Caco-2 (cell line): ENCODE results near the gene NFASC. TPM values are rescaled to one million over a fixed set of nuclear protein-coding genes. Genes with fewer than 3 reads are reported as not detected.

Source experiments
- BruUV-seq: library from RNA; stranded (reverse); fragments of 400-500 nt; replicated peaks from 2 replicates; lab custom pipeline; 2021; lab: Mats Ljungman, UMichigan
- CTCF ChIA-PET: fragments of 300-600 bp; sonication (Branson Sonifier 250); formaldehyde crosslinking; loops from one replicate; lab custom pipeline; 2022; ENCODE audit warnings: antibody characterized with exemption; lab: Charles Lee
- POLR2A ChIA-PET: fragments of 300-600 bp; sonication (Branson Sonifier 250); formaldehyde crosslinking; loops from one replicate; lab custom pipeline; 2022; ENCODE audit warnings: antibody characterized with exemption; lab: Charles Lee
- DNase-seq, 2 experiments: peaks; one replicate each; pipeline versions ENCODE4 v3.0.0 to v3.0.0-alpha.2; 2020 to 2022
- H3K27me3 ChIP-seq: replicated peaks from 2 replicates; pipeline ENCODE4 v1.6.0; 2011; ENCODE audit warnings: low read length; ENCODE audit not compliant: control insufficient read depth, insufficient read depth
- H3K36me3 ChIP-seq: 2 replicates; pipeline ENCODE4 v1.5.1; 2011; ENCODE audit warnings: low read length; ENCODE audit not compliant: control insufficient read depth, insufficient read depth
- H3K4me1 ChIP-seq: fragments of 250-450 bp; sonication (Bioruptor Pico); 2 replicates; pipeline ENCODE4 v1.5.1; 2020; ENCODE audit warnings: mild to moderate bottlenecking
- H3K4me3 ChIP-seq: 2 replicates; pipeline ENCODE4 v1.5.1; 2011; ENCODE audit warnings: low read depth, mild to moderate bottlenecking, control low read depth, low read length
- H3K9me3 ChIP-seq: fragments of 250-450 bp; sonication (Bioruptor Pico); 2 replicates; pipeline ENCODE4 v1.5.1; 2020; ENCODE audit warnings: mild to moderate bottlenecking, moderate library complexity
- H3K27ac Mint-ChIP-seq: one replicate; pipeline ENCODE4 v1.8.0; 2022; ENCODE audit warnings: mixed read lengths; ENCODE audit not compliant: unreplicated experiment
- H3K27me3 Mint-ChIP-seq: one replicate; pipeline ENCODE4 v1.8.0; 2022; ENCODE audit warnings: mixed read lengths; ENCODE audit not compliant: insufficient read depth, unreplicated experiment
- H3K36me3 Mint-ChIP-seq: one replicate; pipeline ENCODE4 v1.8.0; 2022; ENCODE audit warnings: mild to moderate bottlenecking, mixed read lengths; ENCODE audit not compliant: insufficient read depth, unreplicated experiment
- H3K4me1 Mint-ChIP-seq: one replicate; pipeline ENCODE4 v1.8.0; 2022; ENCODE audit warnings: low read depth, mixed read lengths; ENCODE audit not compliant: unreplicated experiment
- H3K4me3 Mint-ChIP-seq: one replicate; pipeline ENCODE4 v1.8.0; 2022; ENCODE audit warnings: mild to moderate bottlenecking, moderate library complexity, mixed read lengths; ENCODE audit not compliant: unreplicated experiment
- H3K9me3 Mint-ChIP-seq: one replicate; pipeline ENCODE4 v1.8.0; 2022; ENCODE audit warnings: mixed read lengths; ENCODE audit not compliant: unreplicated experiment
- intact Hi-C: fragments of 100-400 bp; cut with micrococcal nuclease; formaldehyde crosslinking; loops from one replicate; pipeline ENCODE4 v1.10.0; 2022; ENCODE audit not compliant: unreplicated experiment
- total RNA-seq: library from RNA; stranded (reverse); gene quantifications from 2 replicates; pipeline ENCODE4 v1.2.3, GENCODE V29; 2022
- TF ChIP-seq, protein P1 (sequence below), 2 experiments: fragments of 200-600 bp in 1 of 2; IDR thresholded peaks; 1 replicate in 1 of 2; 2 replicates in 1 of 2; pipeline versions ENCODE4 v1.5.1 to v1.8.0; 2011 to 2022; ENCODE audit warnings: antibody characterized with exemption in 1 of 2, control low read depth in 1 of 2, inconsistent platforms in 1 of 2, low read depth in 1 of 2, low read length in 1 of 2, mild to moderate bottlenecking in 1 of 2, moderate library complexity in 1 of 2; ENCODE audit not compliant: insufficient read depth in 1 of 2, severe bottlenecking in 1 of 2, unreplicated experiment in 1 of 2

The NFASC gene
- total RNA-seq, 1 experiment from 2014 or later, result 1.3 TPM

DNA sequence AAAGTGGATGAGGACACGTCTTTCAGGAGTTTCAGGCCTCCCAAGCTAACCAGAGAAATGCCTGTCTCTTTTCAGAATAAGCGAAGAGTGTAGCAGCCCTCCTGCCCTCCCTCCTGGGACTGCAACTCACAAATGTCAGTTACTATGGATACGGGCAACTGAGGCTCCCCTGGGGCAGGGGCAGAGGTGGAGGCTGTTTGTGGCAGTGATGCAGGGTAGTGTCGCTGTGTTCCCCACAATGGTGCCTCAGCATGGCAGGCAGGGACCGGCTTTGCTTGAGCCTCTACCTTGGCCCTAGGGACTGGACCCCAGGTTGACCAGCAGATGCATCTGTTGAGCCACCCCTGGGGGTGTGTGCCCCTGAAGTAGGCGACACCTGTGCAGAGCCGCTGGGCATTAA lies 10.2 kb downstream of the NFASC start:
- Histone ChIP-seq H3K9me3 (no peaks in the 10 kb centered on the region), H3K27me3 (no peaks in the 10 kb centered on the region), H3K36me3 (no peaks in the 10 kb centered on the region), H3K4me1 (no peaks in the 10 kb centered on the region), H3K4me3 (no peak overlapping the region)
- H3K4me3 Mint-ChIP-seq, result no peak overlapping the region
- POLR2A ChIA-PET, result no interaction called here
- H3K27ac Mint-ChIP-seq, result no peak overlapping the region
- no peaks in the 10 kb centered on the region for H3K9me3 Mint-ChIP-seq
- no peaks in the 10 kb centered on the region for H3K27me3 Mint-ChIP-seq
- intact Hi-C loops, result no loop called here
- DNase-seq, result no peak
- TF ChIP-seq, protein P1, sequence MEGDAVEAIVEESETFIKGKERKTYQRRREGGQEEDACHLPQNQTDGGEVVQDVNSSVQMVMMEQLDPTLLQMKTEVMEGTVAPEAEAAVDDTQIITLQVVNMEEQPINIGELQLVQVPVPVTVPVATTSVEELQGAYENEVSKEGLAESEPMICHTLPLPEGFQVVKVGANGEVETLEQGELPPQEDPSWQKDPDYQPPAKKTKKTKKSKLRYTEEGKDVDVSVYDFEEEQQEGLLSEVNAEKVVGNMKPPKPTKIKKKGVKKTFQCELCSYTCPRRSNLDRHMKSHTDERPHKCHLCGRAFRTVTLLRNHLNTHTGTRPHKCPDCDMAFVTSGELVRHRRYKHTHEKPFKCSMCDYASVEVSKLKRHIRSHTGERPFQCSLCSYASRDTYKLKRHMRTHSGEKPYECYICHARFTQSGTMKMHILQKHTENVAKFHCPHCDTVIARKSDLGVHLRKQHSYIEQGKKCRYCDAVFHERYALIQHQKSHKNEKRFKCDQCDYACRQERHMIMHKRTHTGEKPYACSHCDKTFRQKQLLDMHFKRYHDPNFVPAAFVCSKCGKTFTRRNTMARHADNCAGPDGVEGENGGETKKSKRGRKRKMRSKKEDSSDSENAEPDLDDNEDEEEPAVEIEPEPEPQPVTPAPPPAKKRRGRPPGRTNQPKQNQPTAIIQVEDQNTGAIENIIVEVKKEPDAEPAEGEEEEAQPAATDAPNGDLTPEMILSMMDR (IDR thresholded peaks at IDR 0.05; ENCODE audit: insufficient read depth in 1 of 2, low read depth in 1 of 2, low read length in 1 of 2, severe bottlenecking in 1 of 2, unreplicated experiment in 1 of 2), result no peak
- no peaks in the 10 kb centered on the region for H3K36me3 Mint-ChIP-seq
- CTCF ChIA-PET, result no interaction called here
- no TSS peak for BruUV-seq
- no peaks in the 10 kb centered on the region for H3K4me1 Mint-ChIP-seq

DNA sequence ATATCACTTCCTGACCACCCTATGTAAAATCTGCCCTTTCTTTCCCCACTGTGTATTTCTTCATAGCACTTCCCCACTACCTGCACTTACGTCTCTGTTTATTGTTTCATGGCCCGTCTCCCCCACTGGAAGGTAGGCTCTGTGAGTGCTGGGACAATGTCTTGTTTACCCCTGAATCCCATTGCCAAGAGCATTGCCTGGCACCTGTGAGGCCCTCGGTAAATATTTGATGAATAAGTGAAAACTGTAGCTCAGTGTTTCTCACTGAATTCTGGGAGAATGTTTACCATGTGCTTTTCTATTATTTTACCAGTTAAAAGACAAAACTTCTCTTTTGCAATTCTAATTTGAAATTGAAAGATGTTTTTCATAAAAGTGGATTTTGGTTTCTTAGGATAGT lies 11.8 kb downstream of the NFASC start:
- no peak overlapping the region for H3K4me3 ChIP-seq
- no TSS peak for BruUV-seq
- intact Hi-C loops, result no loop called here
- TF ChIP-seq, protein P1 (IDR thresholded peaks at IDR 0.05; ENCODE audit: insufficient read depth in 1 of 2, low read depth in 1 of 2, low read length in 1 of 2, severe bottlenecking in 1 of 2, unreplicated experiment in 1 of 2), result no peak
- no peak overlapping the region for H3K27ac Mint-ChIP-seq
- H3K4me1 ChIP-seq, result no peaks in the 10 kb centered on the region
- POLR2A ChIA-PET, result no interaction called here
- no peaks in the 10 kb centered on the region for H3K27me3 Mint-ChIP-seq
- H3K4me3 Mint-ChIP-seq, result no peak overlapping the region
- no peaks in the 10 kb centered on the region for H3K9me3 ChIP-seq
- no peaks in the 10 kb centered on the region for H3K36me3 ChIP-seq
- no peaks in the 10 kb centered on the region for H3K27me3 ChIP-seq
- CTCF ChIA-PET, result no interaction called here
- DNase-seq, result no peak
- no peaks in the 10 kb centered on the region for H3K36me3 Mint-ChIP-seq
- H3K9me3 Mint-ChIP-seq, result no peaks in the 10 kb centered on the region
- no peaks in the 10 kb centered on the region for H3K4me1 Mint-ChIP-seq

DNA sequence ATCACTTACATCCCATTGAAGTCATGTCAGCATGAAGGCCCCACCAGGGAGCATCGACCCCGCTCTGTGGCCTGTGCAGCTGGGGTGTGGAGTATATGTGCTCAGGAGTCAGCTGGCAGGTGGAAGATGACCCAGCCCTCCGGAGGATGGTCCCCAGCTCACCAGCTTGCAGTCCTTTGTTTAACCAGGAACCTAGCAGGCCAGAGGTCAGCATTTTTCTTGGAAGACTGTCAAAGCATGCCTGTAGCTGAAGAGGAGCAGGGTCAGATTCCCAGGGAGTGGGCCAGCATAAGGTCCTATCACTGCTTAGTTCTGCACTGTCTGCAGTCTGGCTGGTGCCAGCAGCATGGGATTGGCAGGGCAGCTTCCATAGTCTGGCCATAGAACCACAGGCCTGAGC lies 12.7 kb downstream of the NFASC start:
- H3K27me3 ChIP-seq, result no peaks in the 10 kb centered on the region
- H3K4me1 Mint-ChIP-seq, result no peaks in the 10 kb centered on the region
- no peaks in the 10 kb centered on the region for H3K36me3 ChIP-seq
- H3K27ac Mint-ChIP-seq, result no peak overlapping the region
- no peaks in the 10 kb centered on the region for H3K9me3 ChIP-seq
- POLR2A ChIA-PET, result no interaction called here
- peaks cover 2% of the 10 kb centered on the region for H3K27me3 Mint-ChIP-seq
- intact Hi-C loops, result no loop called here
- H3K4me3 ChIP-seq, result no peak overlapping the region
- no peaks in the 10 kb centered on the region for H3K4me1 ChIP-seq
- H3K4me3 Mint-ChIP-seq, result no peak overlapping the region
- TF ChIP-seq, protein P1 (IDR thresholded peaks at IDR 0.05; ENCODE audit: insufficient read depth in 1 of 2, low read depth in 1 of 2, low read length in 1 of 2, severe bottlenecking in 1 of 2, unreplicated experiment in 1 of 2), result no peak
- BruUV-seq, result no TSS peak
- H3K36me3 Mint-ChIP-seq, result no peaks in the 10 kb centered on the region
- CTCF ChIA-PET, result no interaction called here
- DNase-seq, result no peak
- H3K9me3 Mint-ChIP-seq, result no peaks in the 10 kb centered on the region
